Measurements from ENCODE around the gene SLC12A8.

DNA sequence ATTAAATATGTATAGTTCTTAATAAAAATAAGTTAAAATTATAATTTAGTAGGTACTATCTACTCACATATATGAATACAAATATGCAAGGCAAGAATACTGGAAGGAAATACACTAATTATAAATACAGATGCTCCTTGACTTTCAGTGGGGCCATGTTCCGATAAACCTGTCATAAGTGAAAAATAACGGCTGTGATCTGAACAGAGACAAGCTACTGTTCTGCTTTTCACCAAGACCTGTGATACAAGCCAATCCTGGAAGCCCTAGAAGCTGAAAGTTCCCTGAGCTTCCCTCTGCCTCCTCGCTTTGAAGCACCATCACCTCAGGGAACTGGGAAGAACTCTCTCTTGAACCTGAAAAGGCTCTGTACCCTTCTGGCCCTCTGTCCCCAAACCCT lies 55.4 kb downstream of the SLC12A8 start:
- TF ChIP-seq, protein P1, sequence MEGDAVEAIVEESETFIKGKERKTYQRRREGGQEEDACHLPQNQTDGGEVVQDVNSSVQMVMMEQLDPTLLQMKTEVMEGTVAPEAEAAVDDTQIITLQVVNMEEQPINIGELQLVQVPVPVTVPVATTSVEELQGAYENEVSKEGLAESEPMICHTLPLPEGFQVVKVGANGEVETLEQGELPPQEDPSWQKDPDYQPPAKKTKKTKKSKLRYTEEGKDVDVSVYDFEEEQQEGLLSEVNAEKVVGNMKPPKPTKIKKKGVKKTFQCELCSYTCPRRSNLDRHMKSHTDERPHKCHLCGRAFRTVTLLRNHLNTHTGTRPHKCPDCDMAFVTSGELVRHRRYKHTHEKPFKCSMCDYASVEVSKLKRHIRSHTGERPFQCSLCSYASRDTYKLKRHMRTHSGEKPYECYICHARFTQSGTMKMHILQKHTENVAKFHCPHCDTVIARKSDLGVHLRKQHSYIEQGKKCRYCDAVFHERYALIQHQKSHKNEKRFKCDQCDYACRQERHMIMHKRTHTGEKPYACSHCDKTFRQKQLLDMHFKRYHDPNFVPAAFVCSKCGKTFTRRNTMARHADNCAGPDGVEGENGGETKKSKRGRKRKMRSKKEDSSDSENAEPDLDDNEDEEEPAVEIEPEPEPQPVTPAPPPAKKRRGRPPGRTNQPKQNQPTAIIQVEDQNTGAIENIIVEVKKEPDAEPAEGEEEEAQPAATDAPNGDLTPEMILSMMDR (conservative IDR thresholded peaks at IDR 0.05), result no peak
- no peak for TF ChIP-seq ZFX (IDR thresholded peaks at IDR 0.05)

Data from C4-2B (cell line).